OCI-LY1 (cell line): ENCODE data around the gene DCLRE1C.

ENCODE experiments used
- CTCF ChIP-seq: fragments of 200-600 bp; sonication (generic), shearing (Covaris generic); IDR thresholded peaks from 2 replicates; pipeline ENCODE4 v1.5.1; 2017; ENCODE audit warnings: mild to moderate bottlenecking, antibody characterized with exemption, low read length, moderate library complexity, mixed read lengths
- EZH2 ChIP-seq: fragments of 200-600 bp; sonication (generic), shearing (Covaris generic); IDR thresholded peaks from 2 replicates; pipeline ENCODE4 v1.8.0; 2017; ENCODE audit warnings: borderline replicate concordance, mixed run types, mild to moderate bottlenecking, antibody characterized with exemption, low read length, moderate library complexity, mixed read lengths

DNA sequence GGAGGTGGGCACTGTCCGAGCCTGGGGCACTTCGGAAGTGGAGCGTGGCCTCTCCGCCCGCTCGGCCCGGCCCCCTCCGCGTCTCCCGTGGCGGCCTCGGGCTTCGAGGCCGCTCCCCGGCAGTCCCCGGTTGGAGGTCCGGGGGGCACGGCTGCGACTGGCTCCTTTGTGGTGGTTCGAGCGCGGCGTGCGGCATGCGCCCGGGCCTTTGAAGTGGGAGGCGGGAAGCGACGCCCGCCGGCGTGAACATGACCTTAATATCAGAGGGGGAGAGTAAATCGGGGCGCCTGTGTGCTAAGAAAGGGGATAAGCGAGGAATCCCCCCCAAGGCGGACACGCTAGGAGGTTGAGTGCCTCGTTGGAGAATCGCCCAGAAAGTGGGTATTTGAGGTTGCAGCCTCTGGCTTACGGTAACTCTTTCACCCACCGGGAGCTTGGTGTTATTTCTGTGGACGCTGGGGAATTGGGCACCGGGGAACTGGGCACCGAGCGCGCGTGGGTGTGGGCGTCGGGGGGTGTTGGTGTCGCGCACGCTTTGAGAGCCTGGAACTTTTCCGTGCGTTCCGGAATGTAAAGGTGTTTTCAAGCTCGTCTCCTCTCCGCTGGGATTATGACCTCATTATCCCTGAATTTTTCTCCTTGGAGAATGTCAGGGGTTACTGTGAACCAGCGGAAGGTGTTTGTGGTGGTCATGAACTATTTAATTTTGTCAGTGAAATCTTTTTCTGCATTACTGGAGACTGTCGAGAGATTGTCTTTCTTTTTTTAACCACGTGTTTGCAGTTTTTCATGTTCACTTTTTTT is 74.6 kb downstream of the DCLRE1C start:
- TF ChIP-seq CTCF, result no peak
- TF ChIP-seq EZH2, result no peak
